HG03196 (cell line): ENCODE data around the gene ARHGEF17.

Source experiments
- ATAC-seq: cut with Tn5 transposase; IDR thresholded peaks from one replicate; pipeline ENCODE4 v1.9.1; 2021; ENCODE audit not compliant: unreplicated experiment

Gene ARHGEF17

DNA sequence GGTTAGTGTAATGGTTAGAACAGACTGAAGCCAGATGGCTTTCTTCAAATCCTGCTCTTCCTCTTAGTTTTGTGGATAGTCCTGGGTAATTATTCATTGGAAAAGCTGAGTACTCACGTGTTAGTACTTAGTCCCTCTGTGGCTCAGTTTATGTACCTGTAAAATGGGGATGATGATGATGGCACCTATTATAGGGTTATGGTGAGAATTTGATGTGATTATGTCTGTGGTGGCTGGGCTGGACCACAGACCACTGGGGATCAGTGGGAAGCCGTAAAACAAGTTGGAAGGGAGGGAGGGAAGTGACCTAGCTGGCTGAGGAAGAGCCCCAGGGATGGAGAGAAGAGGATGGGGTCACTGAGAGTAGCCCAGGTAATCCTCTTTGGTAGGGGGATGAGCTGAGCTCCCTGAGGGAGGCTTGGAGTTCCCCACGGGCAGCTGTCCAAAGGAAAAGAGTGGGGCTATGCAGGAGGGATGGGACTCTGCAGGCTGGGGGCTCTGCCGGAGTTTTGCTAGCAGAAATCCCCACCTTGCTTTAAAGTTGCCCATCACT is 19.8 kb downstream of the ARHGEF17 start:
- ATAC-seq = no peak

GRCh38 chr11:73330569-73331093 is 22.6 kb downstream of the ARHGEF17 start:
- ATAC-seq = no peak

DNA sequence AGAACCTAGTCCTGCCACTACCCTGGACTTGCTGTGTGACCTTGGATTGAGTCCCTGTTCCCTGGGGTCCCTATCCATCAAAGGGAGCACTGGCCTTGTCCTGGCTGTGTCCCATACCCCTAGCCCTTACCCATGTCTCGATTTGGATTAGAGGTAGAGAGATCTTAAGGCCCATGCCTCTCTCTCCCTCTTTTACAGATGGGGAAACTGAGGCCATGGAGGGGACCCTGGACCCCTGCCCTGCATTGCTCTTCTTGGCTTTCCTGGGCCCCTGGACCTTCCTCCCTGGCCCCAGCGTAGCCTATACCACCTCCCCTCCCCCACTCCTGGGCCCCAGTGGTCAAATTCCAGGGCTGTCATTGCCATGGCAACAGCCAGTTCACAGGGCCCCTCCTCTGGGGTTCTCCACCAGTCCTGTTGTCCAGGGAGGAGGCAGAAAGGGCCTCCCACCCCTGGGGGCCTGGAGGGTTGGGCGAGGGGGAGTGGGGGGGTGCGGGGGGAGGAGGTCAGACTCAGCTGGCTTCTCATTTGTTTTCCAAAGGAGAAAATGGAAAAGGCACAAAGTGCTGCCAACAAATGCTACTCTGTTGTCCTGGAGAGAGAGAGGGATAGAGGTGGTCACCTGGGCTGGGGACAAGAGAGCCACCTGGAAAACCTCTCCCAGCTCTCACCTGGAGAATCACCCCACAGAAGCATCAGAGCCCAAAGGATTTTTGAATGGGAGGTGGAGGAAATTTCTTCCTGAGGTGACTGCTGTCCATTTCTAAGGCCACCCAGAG is 23.3 kb downstream of the ARHGEF17 start:
- ATAC-seq = no peak

- no peak for ATAC-seq
These were observed 25.1 kb downstream of the ARHGEF17 start for GRCh38 chr11:73333173-73333572.

DNA sequence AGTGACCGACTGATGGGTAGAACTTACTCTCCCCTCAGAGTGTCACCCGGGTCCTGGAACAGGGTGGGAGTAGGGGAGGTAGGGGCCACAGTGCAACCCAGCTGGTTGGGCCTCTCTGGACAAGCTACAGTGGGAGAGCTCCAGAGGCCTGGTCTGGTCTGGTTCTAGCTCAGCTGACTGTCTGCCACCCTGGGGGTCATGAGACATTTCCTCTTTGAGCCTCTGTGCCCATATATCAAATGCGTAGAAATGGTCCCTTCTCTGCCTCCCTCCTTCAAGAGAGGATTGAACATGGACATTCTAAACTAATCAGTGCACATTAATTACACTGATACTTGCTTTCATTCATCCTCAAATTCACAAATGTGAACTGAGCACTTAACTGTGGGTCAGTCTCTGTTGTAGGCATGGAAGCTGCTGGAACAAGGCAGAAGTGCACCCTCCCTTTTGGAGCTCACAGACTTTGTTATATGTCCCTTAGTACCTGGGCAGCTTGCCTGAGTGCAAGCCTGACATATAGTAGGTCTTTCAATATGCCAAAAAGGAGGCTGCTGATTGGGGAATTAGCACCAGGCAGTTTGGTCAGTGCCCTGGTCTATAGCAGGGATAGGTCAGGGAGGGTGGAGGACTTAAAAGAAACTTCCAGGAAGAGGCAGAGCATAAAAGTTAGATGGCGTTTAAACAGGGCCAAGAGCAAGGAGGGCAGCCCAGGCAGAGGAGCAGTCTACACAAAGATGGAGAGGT is 25.7 kb downstream of the ARHGEF17 start:
- ATAC-seq = no peak

- no peak for ATAC-seq
These were observed 26.5 kb downstream of the ARHGEF17 start for GRCh38 chr11:73334384-73335203.

- ATAC-seq = no peak
These were observed 27.3 kb downstream of the ARHGEF17 start for GRCh38 chr11:73335204-73335923.

DNA sequence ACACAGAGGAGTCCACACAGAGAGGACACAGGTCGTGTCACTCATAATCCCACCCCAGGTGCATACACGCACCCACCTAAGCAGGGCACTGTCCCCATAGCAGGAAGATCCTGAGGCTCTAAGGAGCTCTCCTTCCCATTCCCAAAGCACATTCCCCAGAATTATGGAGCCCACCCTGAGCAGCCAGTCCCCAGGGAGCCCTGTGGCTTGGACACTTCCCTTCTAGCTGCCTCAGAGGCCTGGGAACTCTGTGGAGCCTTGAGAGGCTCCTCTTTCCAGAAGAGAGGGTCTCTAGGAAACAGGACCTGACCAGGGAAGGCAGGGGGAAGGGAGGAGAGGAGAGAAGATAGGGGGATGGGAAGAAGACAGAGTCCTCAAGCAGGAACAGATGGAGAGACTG is 29.8 kb downstream of the ARHGEF17 start:
- no peak for ATAC-seq

DNA sequence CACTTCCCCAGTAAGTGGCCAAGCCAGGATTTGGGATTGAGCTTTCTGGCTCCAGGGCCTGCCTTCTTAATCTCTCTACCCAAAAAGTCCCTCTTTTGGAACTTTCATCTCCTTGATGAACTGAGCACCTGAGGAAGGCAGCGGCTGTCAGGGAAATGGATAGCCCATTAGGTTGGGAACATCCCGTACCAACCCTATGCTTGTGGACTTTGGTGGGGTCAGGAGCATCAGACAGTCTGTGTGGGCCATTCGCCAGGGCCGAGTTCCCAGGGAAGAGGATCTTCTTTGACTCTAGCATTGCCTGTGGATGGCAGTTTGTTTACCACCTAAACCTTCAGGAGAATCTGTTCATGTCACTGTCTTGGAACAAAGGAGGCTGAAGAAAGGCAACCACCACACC is 30.2 kb downstream of the ARHGEF17 start:
- ATAC-seq = no peak

DNA sequence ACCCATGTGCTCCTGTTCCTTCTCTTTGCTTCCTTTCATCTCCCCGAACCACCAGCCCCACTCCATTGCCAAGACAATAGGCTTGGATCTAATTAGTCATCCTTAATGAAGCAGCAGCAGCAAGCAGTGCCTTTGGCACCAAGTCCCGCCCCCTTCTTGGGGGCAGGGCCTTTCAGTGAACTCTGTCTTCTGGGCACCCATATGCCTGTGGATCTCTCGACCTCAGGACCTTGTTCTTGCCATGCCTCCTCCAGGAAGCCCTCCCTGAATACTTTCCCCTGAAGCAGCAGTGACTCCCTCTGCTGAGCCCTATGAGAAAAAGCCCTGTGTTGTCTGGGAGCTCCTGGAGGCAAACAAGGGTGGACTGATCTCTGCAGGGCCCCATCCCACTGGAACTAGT is 32.1 kb downstream of the ARHGEF17 start:
- no peak for ATAC-seq

- ATAC-seq = no peak
These were observed 34.6 kb downstream of the ARHGEF17 start for GRCh38 chr11:73342633-73343032.

DNA sequence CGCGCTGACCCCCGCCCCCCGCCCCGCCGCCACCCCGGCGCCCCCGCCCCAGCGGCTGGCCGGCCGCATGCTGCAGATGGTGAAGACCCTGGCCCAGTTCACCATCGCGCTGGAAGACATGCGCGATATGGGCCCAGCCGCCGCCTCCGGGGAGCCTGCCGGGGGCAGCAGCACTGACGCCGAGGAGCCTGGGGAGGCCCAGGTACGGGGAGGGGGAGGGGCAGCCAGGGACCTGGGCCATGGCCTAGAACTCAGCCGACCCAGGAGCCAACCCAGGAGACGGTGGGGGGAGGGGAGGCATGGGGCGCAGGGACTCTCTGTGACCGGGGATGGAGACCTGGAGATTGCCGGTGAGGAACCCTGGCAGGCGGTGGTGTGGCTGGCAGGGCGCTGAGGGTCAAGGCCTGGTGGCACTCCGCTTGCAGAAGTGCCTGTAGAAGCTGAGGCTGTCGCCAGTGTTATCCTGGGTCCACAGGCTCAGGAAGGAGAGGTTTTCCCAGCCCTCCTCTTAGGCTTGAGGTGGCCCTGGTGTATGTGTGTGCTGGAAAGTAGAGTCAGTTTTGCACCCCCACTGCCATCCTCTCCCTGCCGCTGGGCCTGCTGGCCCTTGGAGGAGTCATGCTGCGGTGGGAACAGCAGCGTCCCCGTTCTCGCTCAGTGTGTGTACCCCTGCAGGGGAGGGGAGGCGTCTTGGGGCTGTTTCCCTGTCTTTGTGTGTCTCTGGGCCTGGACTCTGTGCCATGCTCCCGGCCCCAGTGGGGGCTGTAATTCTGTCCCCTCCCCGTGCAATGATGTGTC is 35.2 kb downstream of the ARHGEF17 start:
- no peak for ATAC-seq

DNA sequence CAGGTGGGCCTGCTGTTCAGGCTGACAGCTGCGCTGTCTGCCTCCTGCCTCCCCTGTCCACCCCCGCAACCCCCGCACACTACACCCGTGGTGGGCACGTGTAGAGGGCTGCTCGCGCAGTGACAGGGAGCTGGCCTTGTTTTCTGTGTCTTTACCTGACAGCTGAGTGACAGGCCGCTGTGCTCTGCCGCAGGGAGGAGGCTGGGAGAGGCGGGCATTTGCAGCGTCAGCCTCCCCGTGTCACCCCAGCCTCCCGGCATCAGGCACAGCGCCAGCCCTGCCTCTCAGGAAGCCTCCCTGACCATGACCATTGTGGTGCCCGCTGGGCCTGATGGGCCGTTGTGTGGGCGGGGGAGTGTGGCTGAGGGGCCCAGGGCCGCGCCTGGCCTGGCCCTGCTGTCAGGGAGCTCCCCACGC is 36.1 kb downstream of the ARHGEF17 start:
- no peak for ATAC-seq

GRCh38 chr11:73345481-73346160 is 37.5 kb downstream of the ARHGEF17 start:
- no peak for ATAC-seq

- ATAC-seq = no peak
These were observed 38.3 kb downstream of the ARHGEF17 start for GRCh38 chr11:73346186-73346935.

DNA sequence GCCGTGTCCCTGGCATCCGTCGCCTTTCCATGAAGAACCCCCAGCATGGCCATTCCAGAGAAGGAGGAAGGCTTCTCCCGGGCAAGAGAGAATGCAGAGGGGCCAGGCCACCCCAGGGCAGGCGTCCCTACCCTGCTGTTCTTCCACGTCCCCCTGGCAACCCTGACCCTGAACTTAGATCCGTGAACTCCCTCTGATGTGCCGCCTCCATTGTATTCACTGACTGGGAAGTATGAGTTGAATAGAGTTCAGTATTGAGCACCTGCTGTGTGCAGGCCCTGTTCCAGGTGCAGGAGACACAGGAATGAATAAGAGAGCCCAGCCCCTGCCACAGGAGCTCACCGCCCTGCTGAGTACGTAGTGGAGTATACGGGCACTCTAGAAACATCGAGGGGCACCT is 39.0 kb downstream of the ARHGEF17 start:
- no peak for ATAC-seq

DNA sequence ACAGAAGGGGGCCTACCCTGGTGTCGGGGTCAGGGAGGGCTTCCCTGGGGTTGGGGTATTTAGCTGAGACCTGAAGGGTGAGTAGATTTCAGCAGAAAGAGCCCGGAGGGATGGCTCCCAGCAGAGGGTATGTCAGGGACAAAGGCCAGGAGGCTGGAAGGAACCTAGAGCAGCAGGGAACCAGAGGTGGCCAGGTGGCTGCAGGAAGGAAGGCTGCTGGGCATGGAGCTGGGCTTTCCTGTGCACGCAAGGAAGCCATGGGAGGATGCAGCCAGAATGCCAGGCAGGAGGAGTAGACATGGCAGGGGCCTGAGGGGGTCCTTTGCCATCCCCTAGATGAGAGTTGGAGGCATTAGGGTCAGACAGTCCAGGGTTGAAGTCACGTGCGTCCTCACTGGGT is 40.8 kb downstream of the ARHGEF17 start:
- ATAC-seq = no peak

GRCh38 chr11:73349633-73350032 is 41.6 kb downstream of the ARHGEF17 start:
- ATAC-seq = no peak
